T-helper 2 cell treated with Interferon-gamma antibody and Interleukin-4, amounts not matched to agents 5 μg/mL and 100 μg/mL, for 36 hours (primary cell): ENCODE data around the gene RUFY2.
"Not testable (repeated sequence)": the region's sequence is repeated elsewhere in the genome, so short reads cannot be mapped to it uniquely, and the experiment has no call there.

Source experiments
- DNase-seq: peaks from one replicate; pipeline ENCODE4 v3.0.0; 2021; ENCODE audit warnings: low spot score
- H3K27ac Mint-ChIP-seq: one replicate; pipeline ENCODE4 v1.8.0; 2021; ENCODE audit warnings: mild to moderate bottlenecking, mixed read lengths
- H3K27me3 Mint-ChIP-seq: one replicate; pipeline ENCODE4 v1.8.0; 2021; ENCODE audit warnings: low read depth, mixed read lengths
- H3K36me3 Mint-ChIP-seq: one replicate; pipeline ENCODE4 v1.8.0; 2021; ENCODE audit warnings: low read depth, mixed read lengths
- H3K4me1 Mint-ChIP-seq: one replicate; pipeline ENCODE4 v1.8.0; 2021; ENCODE audit warnings: low read depth, mixed read lengths
- H3K4me3 Mint-ChIP-seq: one replicate; pipeline ENCODE4 v1.8.0; 2022; ENCODE audit warnings: mild to moderate bottlenecking, moderate library complexity, mixed read lengths
- H3K9me3 Mint-ChIP-seq: one replicate; pipeline ENCODE4 v1.8.0; 2021; ENCODE audit warnings: mixed read lengths

Gene RUFY2

GRCh38 chr10:68324396-68324795 lies 82.7 kb downstream of the RUFY2 start:
- H3K27me3 Mint-ChIP-seq, H3K4me3 Mint-ChIP-seq, H3K9me3 Mint-ChIP-seq, H3K4me1 Mint-ChIP-seq, DNase-seq, H3K27ac Mint-ChIP-seq, H3K36me3 Mint-ChIP-seq: not testable (repeated sequence)

DNA sequence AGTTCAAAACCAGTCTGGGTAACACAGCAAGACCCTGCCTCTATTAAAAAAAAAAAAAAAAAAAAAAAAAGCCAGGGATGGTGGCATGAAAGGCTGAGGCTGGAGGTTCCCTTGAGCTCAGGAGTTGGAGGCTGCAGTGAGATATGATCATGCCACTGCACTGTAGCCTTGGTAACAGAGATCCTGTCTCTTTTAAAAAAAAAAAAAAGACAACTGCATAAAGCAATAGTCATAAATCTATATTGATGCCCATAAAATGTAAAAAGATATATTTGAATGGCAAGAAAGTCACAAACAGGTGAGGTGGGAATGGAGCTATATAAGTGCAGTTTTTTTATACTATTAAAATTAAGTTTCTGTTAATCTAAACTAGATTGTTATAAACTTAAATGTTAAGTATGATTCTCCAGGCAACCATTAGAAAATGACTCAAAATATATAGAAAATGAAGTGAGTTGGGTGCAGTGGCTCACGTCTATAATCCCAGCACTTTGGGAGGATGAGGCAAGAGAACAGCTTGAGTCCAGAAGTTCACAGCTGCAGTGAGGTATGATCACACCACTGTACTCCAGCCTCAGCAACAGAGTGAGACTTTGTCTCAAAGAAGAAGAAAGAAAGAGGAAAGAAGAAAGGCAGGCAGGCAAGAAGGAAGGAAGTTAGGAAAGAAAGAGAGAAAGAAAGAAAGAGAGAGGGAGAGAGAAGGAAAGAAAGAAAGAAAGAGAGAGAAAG lies 88.6 kb downstream of the RUFY2 start:
- Mint-ChIP-seq H3K27ac (no peak overlapping the region), H3K9me3 (peaks cover 20% of the 10 kb centered on the region)
- DNase-seq, result no peak

DNA sequence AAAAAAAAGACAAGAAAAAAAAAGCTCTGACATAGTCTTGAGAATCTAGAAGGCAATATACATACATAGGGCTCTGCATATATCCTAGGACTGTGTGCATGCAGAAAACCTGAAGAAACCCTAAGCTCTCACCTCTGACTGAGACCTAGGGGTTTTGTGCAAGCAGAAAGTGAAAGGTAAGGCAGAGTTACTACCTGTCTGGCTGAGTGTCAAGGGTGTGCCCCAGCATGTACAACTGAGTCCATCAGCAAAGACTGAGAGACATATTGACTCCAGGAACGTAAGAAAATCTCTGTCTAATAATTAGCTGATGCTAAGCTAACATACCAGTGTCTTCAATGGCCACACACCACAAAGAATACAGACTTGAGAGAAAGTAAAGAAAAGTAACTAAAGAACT lies 91.5 kb downstream of the RUFY2 start:
- H3K9me3 Mint-ChIP-seq, result peaks cover 20% of the 10 kb centered on the region
- H3K4me1 Mint-ChIP-seq, result peaks cover 11% of the 10 kb centered on the region
- H3K4me3 Mint-ChIP-seq, result no peak overlapping the region
- DNase-seq, result no peak
- H3K27ac Mint-ChIP-seq, result no peak overlapping the region
- peaks cover 15% of the 10 kb centered on the region for H3K36me3 Mint-ChIP-seq
- H3K27me3 Mint-ChIP-seq, result peaks cover 2% of the 10 kb centered on the region

More for the DNA sequence above, 88.6 kb downstream of the RUFY2 start:
- H3K4me1 Mint-ChIP-seq, result peaks cover 11% of the 10 kb centered on the region
- H3K36me3 Mint-ChIP-seq, result peaks cover 15% of the 10 kb centered on the region
- no peaks in the 10 kb centered on the region for H3K27me3 Mint-ChIP-seq
- no peak overlapping the region for H3K4me3 Mint-ChIP-seq

GRCh38 chr10:68314930-68315329 lies 92.1 kb downstream of the RUFY2 start:
- peaks cover 15% of the 10 kb centered on the region for H3K36me3 Mint-ChIP-seq
- DNase-seq, H3K4me3 Mint-ChIP-seq, H3K27ac Mint-ChIP-seq, H3K27me3 Mint-ChIP-seq: not testable (repeated sequence)
- peaks cover 17% of the 10 kb centered on the region for H3K9me3 Mint-ChIP-seq
- peaks cover 11% of the 10 kb centered on the region for H3K4me1 Mint-ChIP-seq

DNA sequence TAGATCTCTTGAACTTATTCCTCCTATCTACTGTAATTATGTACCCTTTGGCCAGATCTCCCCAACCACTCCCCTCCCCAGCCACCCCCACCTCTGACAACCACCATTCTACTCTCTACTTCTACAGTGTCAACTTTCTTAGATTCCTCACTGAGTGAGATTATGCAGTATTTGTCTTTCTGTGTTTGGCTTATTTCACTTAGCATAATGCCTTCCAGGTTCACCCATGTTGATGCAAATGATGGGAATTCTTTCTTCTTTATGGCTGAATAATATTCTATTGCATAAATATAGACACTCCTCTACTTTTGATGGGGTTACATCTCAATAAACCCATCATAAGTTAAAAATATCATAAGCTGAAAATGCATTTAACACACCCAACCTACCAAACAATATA lies 96.5 kb downstream of the RUFY2 start:
- peaks cover under 1% of the 10 kb centered on the region for H3K9me3 Mint-ChIP-seq
- peaks cover 2% of the 10 kb centered on the region for H3K27me3 Mint-ChIP-seq
- H3K4me3 Mint-ChIP-seq, result no peak overlapping the region
- H3K36me3 Mint-ChIP-seq, result peaks cover 3% of the 10 kb centered on the region
- no peak overlapping the region for H3K27ac Mint-ChIP-seq
- H3K4me1 Mint-ChIP-seq, result peaks cover 5% of the 10 kb centered on the region
- no peak for DNase-seq

DNA sequence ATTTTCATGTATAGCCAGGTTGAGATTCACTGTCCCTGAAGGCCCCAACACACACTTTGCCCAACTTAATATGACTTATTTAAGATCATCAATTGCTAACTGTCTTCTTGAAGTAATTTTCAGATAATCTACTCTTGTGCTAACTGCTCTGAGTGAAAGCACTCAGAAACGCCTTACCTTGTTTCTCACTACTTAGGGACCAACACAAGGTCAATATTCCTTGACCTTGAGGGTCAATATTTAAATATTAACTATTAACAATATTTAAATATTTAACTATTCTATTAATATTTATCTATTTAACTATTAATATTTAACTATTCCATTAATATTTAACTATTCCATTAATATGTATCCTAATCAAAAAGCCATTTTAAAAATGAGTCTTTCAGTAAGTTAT lies 101.2 kb downstream of the RUFY2 start:
- Mint-ChIP-seq H3K27ac (no peak overlapping the region), H3K4me1 (no peaks in the 10 kb centered on the region), H3K27me3 (no peaks in the 10 kb centered on the region), H3K4me3 (no peak overlapping the region), H3K9me3 (no peaks in the 10 kb centered on the region), H3K36me3 (no peaks in the 10 kb centered on the region)
- DNase-seq, result no peak

DNA sequence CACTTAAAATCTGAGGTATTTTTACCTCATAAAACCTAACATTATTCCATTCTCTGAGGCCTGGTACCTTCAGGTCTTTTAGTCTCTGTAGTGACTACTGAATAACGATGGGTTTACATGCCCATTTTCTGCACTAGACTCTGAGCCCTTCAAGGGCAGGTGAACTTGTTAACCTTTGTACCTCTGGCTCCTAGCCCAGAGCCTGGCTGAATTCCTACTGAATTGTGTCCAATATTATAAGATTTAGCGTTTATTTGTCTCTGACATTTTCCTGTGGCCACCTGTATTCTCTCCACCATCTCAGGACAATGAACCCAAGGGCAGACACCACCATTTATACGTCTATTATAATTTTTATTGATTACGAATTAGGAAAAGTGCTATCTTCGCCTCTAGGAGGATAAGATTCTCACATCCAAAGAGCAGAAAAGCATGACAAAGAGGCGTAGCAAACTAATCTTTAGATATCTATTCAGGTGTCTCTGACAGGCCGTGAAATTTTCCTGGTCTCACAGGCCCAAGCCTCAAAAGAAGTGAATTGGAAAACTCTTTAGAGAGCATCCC lies 103.1 kb downstream of the RUFY2 start:
- Mint-ChIP-seq H3K4me3 (no peak overlapping the region), H3K4me1 (no peaks in the 10 kb centered on the region), H3K9me3 (no peaks in the 10 kb centered on the region), H3K27me3 (no peaks in the 10 kb centered on the region), H3K27ac (no peak overlapping the region), H3K36me3 (no peaks in the 10 kb centered on the region)
- DNase-seq, result no peak

DNA sequence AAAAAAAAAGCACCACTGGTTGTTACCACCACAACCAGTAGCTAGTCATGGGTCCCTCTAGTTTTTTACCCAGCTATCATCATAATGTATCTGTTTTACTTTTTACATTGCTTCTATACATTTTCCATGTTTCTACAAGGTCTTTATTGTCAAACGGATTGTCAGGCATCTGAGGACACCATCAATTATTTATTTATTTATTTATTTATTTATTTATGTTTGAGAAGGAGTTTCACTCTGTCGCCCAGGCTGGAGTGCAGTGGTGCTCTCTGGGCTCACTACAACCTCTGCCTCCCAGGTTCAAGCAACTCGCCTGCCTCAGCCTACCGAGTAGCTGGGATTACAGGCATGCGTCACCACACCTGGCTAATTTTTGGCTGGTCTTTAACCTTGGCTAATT lies 104.2 kb downstream of the RUFY2 start:
- Mint-ChIP-seq H3K27ac (no peak overlapping the region), H3K4me3 (no peak overlapping the region), H3K27me3 (no peaks in the 10 kb centered on the region), H3K4me1 (no peaks in the 10 kb centered on the region), H3K36me3 (no peaks in the 10 kb centered on the region), H3K9me3 (no peaks in the 10 kb centered on the region)
- no peak for DNase-seq

- no peak for DNase-seq
- H3K4me1 Mint-ChIP-seq, result no peaks in the 10 kb centered on the region
- no peaks in the 10 kb centered on the region for H3K36me3 Mint-ChIP-seq
- no peaks in the 10 kb centered on the region for H3K9me3 Mint-ChIP-seq
- H3K27me3 Mint-ChIP-seq, result no peaks in the 10 kb centered on the region
- H3K4me3 Mint-ChIP-seq, result no peak overlapping the region
- H3K27ac Mint-ChIP-seq, result no peak overlapping the region
These were observed 104.6 kb downstream of the RUFY2 start for GRCh38 chr10:68302503-68302823.

DNA sequence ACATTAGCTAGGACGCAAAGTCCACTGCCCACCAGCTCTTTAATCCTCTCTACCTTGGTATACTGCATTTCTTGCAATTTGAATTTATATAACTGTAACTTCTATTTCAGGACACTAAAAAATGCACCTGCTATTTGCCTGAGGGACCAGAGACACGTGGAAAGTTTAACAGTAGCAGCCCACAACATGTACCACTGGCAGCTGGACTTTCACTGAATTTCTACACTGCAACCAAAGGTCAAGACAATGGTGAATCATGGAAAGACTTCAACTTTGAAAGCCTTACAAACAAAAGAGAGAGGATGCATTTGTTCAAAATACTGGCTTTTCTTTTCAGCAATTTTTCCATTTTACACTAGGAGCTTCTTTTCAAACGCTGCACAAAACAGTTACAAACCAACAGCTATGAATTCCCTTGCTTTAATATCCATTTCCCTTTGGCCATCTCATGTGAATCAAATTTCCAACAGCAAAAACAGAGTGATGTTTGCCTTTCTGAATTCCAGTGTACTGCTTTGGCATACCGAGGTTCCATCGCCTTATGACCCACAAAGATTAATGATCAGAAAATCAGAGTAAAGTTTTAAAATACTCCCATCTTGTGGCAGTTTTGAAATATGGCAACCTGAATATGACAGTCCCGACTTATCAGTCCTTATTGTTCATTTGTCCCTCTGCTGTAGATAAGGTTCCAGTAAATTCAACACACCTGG lies 105.1 kb downstream of the RUFY2 start:
- Mint-ChIP-seq H3K9me3 (no peaks in the 10 kb centered on the region), H3K4me3 (no peak overlapping the region), H3K27me3 (no peaks in the 10 kb centered on the region), H3K4me1 (no peaks in the 10 kb centered on the region), H3K36me3 (no peaks in the 10 kb centered on the region), H3K27ac (no peak overlapping the region)
- DNase-seq, result no peak

GRCh38 chr10:68301301-68301700 lies 105.8 kb downstream of the RUFY2 start:
- Mint-ChIP-seq H3K27me3 (no peaks in the 10 kb centered on the region), H3K36me3 (no peaks in the 10 kb centered on the region), H3K27ac (no peak overlapping the region), H3K4me3 (no peak overlapping the region), H3K4me1 (no peaks in the 10 kb centered on the region), H3K9me3 (no peaks in the 10 kb centered on the region)
- no peak for DNase-seq

- H3K36me3 Mint-ChIP-seq, result no peaks in the 10 kb centered on the region
- H3K27ac Mint-ChIP-seq, result no peak overlapping the region
- H3K4me1 Mint-ChIP-seq, result no peaks in the 10 kb centered on the region
- no peaks in the 10 kb centered on the region for H3K27me3 Mint-ChIP-seq
- no peak for DNase-seq
- H3K4me3 Mint-ChIP-seq, result no peak overlapping the region
- H3K9me3 Mint-ChIP-seq, result no peaks in the 10 kb centered on the region
These were observed 110.0 kb downstream of the RUFY2 start for GRCh38 chr10:68296843-68297663.
